BJ (cell line): ENCODE measurements around the gene WT1. TPM values are rescaled to one million over a fixed set of nuclear protein-coding genes. Genes with fewer than 3 reads are reported as not detected.

Experiments used
- CTCF ChIA-PET: fragments of 350-600 bp; formaldehyde crosslinking; extraction: SDS; loops from one replicate; lab custom pipeline; 2021; ENCODE audit warnings: antibody characterized with exemption, inconsistent platforms; lab: Yijun Ruan, JAX
- POLR2A ChIA-PET: fragments of 300-600 bp; sonication (Branson Sonifier 250); formaldehyde crosslinking; extraction: SDS; loops from one replicate; lab custom pipeline; 2021; ENCODE audit warnings: antibody characterized with exemption; lab: Charles Lee
- DNase-seq: peaks from one replicate; pipeline ENCODE4 v3.0.0-alpha.2; 2011; ENCODE audit warnings: low read depth
- H3K27me3 ChIP-seq: 2 replicates; pipeline ENCODE4 v1.6.0; 2011; ENCODE audit warnings: low read length; ENCODE audit not compliant: control insufficient read depth, insufficient read depth
- H3K36me3 ChIP-seq: 2 replicates; pipeline ENCODE4 v1.5.1; 2011; ENCODE audit warnings: low read length; ENCODE audit not compliant: control insufficient read depth, insufficient read depth
- H3K4me3 ChIP-seq: 2 replicates; pipeline ENCODE4 v1.5.1; 2011; ENCODE audit warnings: low read depth, mild to moderate bottlenecking, control low read depth, low read length
- polyA plus RNA-seq: library from polyadenylated mRNA; depleted of rRNA; stranded (reverse); fragments of >200 nt; gene quantifications from 2 replicates; pipeline ENCODE4 v1.2.3, GENCODE V29; 2011
- TF ChIP-seq, protein P1 (sequence below): IDR thresholded peaks from 2 replicates; pipeline ENCODE4 v1.5.1; 2011; ENCODE audit warnings: low read depth, mild to moderate bottlenecking, control low read depth, inconsistent platforms, low read length, moderate library complexity; ENCODE audit not compliant: insufficient read depth

Gene WT1
- polyA plus RNA-seq, 1 experiment = not detected

DNA sequence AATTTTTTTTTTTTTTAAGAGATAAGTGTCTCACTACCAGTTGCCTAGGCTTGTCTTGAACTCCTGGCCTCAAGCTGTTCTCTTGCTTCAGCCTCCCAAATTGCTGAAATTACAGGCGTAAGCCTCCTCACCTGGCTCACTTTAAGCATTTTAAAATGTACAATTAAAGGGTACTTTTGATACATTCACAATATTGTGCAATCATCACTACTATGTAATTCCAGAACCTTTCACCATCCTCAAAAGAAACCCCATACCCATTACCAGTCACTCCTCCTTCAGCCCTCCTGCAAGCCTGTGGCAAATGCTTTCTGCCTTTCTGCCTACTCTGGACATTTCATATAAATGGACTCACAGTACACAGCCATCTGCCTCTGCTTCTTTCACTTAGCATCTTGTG lies 34.5 kb upstream of the WT1 start:
- no peaks in the 10 kb centered on the region for H3K27me3 ChIP-seq
- ChIA-PET POLR2A (no interaction called here), CTCF (no interaction called here)
- DNase-seq = no peak
- TF ChIP-seq, protein P1, sequence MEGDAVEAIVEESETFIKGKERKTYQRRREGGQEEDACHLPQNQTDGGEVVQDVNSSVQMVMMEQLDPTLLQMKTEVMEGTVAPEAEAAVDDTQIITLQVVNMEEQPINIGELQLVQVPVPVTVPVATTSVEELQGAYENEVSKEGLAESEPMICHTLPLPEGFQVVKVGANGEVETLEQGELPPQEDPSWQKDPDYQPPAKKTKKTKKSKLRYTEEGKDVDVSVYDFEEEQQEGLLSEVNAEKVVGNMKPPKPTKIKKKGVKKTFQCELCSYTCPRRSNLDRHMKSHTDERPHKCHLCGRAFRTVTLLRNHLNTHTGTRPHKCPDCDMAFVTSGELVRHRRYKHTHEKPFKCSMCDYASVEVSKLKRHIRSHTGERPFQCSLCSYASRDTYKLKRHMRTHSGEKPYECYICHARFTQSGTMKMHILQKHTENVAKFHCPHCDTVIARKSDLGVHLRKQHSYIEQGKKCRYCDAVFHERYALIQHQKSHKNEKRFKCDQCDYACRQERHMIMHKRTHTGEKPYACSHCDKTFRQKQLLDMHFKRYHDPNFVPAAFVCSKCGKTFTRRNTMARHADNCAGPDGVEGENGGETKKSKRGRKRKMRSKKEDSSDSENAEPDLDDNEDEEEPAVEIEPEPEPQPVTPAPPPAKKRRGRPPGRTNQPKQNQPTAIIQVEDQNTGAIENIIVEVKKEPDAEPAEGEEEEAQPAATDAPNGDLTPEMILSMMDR = no peak
- H3K4me3 ChIP-seq = no peak overlapping the region
- no peaks in the 10 kb centered on the region for H3K36me3 ChIP-seq

DNA sequence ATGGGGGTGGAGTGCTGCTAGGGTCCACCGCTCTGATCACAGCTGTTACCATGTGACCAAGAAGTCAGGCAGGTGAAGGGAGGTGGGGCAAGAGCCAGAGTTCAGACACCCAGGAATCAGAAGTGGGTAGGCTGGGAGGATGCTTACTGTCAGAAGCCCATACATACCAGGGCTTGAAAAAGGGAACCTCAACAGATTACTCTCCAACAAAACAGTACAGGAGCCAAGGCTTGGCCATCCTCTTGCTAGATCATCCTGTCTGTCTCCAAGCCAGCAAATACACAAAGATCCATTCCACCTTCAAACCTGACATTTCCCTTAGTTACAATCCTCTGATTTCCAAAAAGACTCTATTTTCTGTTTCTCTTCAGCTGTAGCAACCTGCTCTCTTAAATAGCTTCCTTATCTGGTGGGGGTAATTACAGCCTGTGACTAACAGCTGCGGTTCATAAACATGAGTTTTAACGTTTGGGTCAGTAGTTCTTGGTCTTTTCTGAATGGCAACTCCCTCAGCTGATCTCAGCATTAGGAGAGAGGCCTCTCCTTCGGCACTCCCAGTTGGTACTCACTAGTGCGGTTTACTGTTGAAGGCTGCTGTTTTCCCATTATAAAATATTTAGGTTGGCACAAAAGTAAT lies 31.1 kb upstream of the WT1 start:
- CTCF ChIA-PET = interaction anchor here (1.3 to 1.5 kb wide), 2 partner anchors 12 to 20 kb away, joined by 3 to 4 read pairs; no protein-coding TSS in a partner anchor
- POLR2A ChIA-PET = no interaction called here
- TF ChIP-seq, protein P1 = no peak
- no peaks in the 10 kb centered on the region for H3K27me3 ChIP-seq
- DNase-seq = no peak
- H3K36me3 ChIP-seq = no peaks in the 10 kb centered on the region
- no peak overlapping the region for H3K4me3 ChIP-seq

DNA sequence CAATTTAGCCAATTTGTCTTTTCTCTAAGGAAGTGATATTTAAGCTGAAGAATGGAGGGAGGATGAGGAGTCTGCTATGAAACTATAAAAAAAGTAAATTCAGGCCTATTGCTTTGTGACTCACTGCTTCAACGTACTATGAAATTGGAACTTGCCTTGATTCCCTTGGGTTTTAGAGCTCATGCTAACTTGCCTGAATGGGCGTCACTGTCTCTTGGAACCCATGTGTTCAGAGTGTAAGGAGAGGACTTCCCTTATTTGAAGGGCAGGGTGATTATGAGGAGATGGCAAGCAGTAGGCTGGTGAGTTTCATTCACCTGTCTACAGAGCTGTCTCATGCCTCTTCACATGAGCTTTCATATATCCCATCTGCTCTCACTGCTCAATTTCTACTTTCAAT lies 28.7 kb upstream of the WT1 start:
- no peak for DNase-seq
- TF ChIP-seq, protein P1 = no peak
- Histone ChIP-seq H3K4me3 (no peak overlapping the region), H3K27me3 (no peaks in the 10 kb centered on the region), H3K36me3 (no peaks in the 10 kb centered on the region)
- CTCF ChIA-PET = no interaction called here
- POLR2A ChIA-PET = no interaction called here

DNA sequence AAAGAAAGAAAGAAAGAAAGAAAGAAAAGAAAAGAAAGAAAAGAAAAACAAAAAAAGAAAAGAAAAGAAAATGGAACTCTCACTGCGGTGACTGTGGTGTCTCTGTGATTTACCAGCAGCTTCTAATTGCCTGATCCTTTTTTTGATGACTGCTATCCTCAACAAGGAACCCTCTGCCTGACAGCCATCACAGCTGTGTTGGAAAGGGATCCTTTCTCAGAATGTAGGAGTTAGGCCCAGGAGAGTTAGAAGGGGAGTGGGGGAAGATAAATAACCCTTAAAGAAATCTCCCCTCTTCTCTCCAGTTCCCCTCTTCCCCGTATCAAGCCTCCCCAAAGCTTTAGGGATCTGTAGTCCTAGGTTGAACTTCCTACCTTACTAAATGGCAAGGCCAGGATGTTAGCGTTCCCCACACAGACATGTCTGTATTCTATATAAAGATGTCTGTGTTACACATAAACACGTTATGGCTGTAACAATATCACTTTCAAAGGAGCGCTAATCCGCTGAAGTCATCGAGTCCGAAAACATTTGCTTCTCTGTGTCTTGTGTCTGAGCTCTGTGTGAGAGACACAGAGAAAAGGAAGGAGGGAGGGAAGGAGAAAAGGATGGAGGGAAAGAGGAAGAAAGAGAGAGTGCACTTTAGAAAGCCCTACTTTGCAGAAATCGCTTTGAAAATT lies 26.8 kb upstream of the WT1 start:
- ChIA-PET POLR2A (no interaction called here), CTCF (no interaction called here)
- Histone ChIP-seq H3K4me3 (no peak overlapping the region), H3K36me3 (no peaks in the 10 kb centered on the region), H3K27me3 (no peaks in the 10 kb centered on the region)
- no peak for DNase-seq
- TF ChIP-seq, protein P1 = no peak

DNA sequence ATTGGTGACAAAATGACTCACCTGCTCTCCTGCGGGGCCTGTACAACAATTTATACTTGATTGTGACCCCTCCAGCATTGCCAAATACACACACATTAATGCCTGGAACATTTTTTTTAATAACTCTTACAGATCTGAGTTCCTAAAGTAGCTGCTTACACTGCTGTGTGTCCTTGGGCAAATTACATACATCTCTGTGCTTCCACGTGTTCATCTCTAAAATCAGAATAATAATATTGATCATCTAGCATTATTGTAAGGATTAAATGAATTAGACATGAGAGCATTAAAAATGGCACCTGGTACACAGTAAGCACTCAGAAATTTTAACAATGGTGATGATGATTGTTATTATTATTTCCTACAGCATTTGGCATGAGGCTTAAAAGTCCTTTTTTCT lies 21.5 kb upstream of the WT1 start:
- Histone ChIP-seq H3K36me3 (no peaks in the 10 kb centered on the region), H3K27me3 (no peaks in the 10 kb centered on the region), H3K4me3 (no peak overlapping the region)
- no peak for DNase-seq
- ChIA-PET CTCF (no interaction called here), POLR2A (no interaction called here)
- TF ChIP-seq, protein P1 = no peak
